Measurements from ENCODE around the gene HTR6. TPM values are rescaled to one million over a fixed set of nuclear protein-coding genes. Genes with fewer than 3 reads are reported as not detected.

Gene HTR6
- total RNA-seq, 1 donor from 2014 or later: not detected

- no peaks in the 10 kb centered on the region for H3K36me3 ChIP-seq
- H3K4me1 ChIP-seq: no peaks in the 10 kb centered on the region
- H3K27ac ChIP-seq: no peak overlapping the region
- H3K4me3 ChIP-seq: no peak overlapping the region
- ATAC-seq (no peak), DNase-seq (no peak)
- intact Hi-C loops (cut with DNase I): no loop called here
- no peaks in the 10 kb centered on the region for H3K27me3 ChIP-seq (ENCODE audit: low read depth)
- no peaks in the 10 kb centered on the region for H3K9me3 ChIP-seq
- TF ChIP-seq CTCF (IDR thresholded peaks at IDR 0.05): no peak
These were observed 52.8 kb downstream of the HTR6 start for GRCh38 chr1:19717467-19717866.

GRCh38 chr1:19720174-19720573 lies 55.5 kb downstream of the HTR6 start:
- H3K9me3 ChIP-seq: no peaks in the 10 kb centered on the region
- no peaks in the 10 kb centered on the region for H3K4me1 ChIP-seq
- H3K27me3 ChIP-seq (ENCODE audit: low read depth): no peaks in the 10 kb centered on the region
- H3K27ac ChIP-seq: no peak overlapping the region
- no peak for TF ChIP-seq CTCF (IDR thresholded peaks at IDR 0.05)
- intact Hi-C loops (cut with DNase I): no loop called here
- no peak for ATAC-seq
- DNase-seq: no peak
- peaks cover 23% of the 10 kb centered on the region for H3K36me3 ChIP-seq
- no peak overlapping the region for H3K4me3 ChIP-seq

- H3K36me3 ChIP-seq: peaks cover 31% of the 10 kb centered on the region
- intact Hi-C loops (cut with DNase I): no loop called here
These were observed 56.3 kb downstream of the HTR6 start for GRCh38 chr1:19720973-19721372.

GRCh38 chr1:19723874-19724273 lies 59.2 kb downstream of the HTR6 start:
- ATAC-seq (no peak), DNase-seq (no peak)
- Histone ChIP-seq H3K27me3 (ENCODE audit: low read depth) (no peaks in the 10 kb centered on the region), H3K27ac (no peak overlapping the region), H3K9me3 (no peaks in the 10 kb centered on the region), H3K36me3 (peaks cover 58% of the 10 kb centered on the region), H3K4me3 (no peak overlapping the region), H3K4me1 (no peaks in the 10 kb centered on the region)
- no peak for TF ChIP-seq CTCF (IDR thresholded peaks at IDR 0.05)
- intact Hi-C loops (cut with DNase I): no loop called here

More at GRCh38 chr1:19720973-19721372, 56.3 kb downstream of the HTR6 start:
- DNase-seq: no peak
- ATAC-seq: no peak
- Histone ChIP-seq H3K4me1 (no peaks in the 10 kb centered on the region), H3K9me3 (no peaks in the 10 kb centered on the region), H3K4me3 (no peak overlapping the region), H3K27ac (no peak overlapping the region), H3K27me3 (ENCODE audit: low read depth) (no peaks in the 10 kb centered on the region)
- no peak for TF ChIP-seq CTCF (IDR thresholded peaks at IDR 0.05)

GRCh38 chr1:19725606-19726005 lies 60.9 kb downstream of the HTR6 start:
- Histone ChIP-seq H3K36me3 (peaks cover 60% of the 10 kb centered on the region), H3K9me3 (peaks cover 6% of the 10 kb centered on the region), H3K4me3 (no peak overlapping the region), H3K4me1 (no peaks in the 10 kb centered on the region), H3K27me3 (ENCODE audit: low read depth) (no peaks in the 10 kb centered on the region), H3K27ac (no peak overlapping the region)
- no peak for TF ChIP-seq CTCF (IDR thresholded peaks at IDR 0.05)
- ATAC-seq (no peak), DNase-seq (no peak)
- intact Hi-C loops (cut with DNase I): no loop called here

All from lower lobe of right lung (tissue), 2 donors.